NCI-H1930 (cell line): ENCODE measurements around the gene BEX3.

Source experiments
- DNase-seq, 2 experiments: peaks; one replicate each; lab custom pipeline; 2025; lab: John Stamatoyannopoulos, UW

BEX3 gene

GRCh38 chrX:103423955-103424638 is 47.8 kb downstream of the BEX3 start:
- no peak for DNase-seq
